Loucy (cell line): ENCODE results near the gene TOX2.

Experiments
- H2AFZ ChIP-seq: fragments of 200-600 bp; sonication (generic); 2 replicates; pipeline ENCODE4 v1.6.0; 2016; ENCODE audit warnings: antibody characterized with exemption, mild to moderate bottlenecking, low read length, moderate library complexity
- H3F3A ChIP-seq: fragments of 200-600 bp; 2 replicates; pipeline ENCODE4 v1.6.0; 2016; ENCODE audit warnings: antibody characterized with exemption, low read depth, mild to moderate bottlenecking
- H3K27me3 ChIP-seq: fragments of 200-600 bp; sonication (generic); 2 replicates; pipeline ENCODE4 v1.6.1; 2014; ENCODE audit warnings: low read length, mild to moderate bottlenecking; ENCODE audit not compliant: insufficient read depth, poor library complexity, severe bottlenecking
- H3K36me3 ChIP-seq: fragments of 200-600 bp; sonication (generic); 2 replicates; pipeline ENCODE4 v1.6.1; 2016; ENCODE audit warnings: low read length; ENCODE audit not compliant: insufficient read depth
- H3K4me1 ChIP-seq: fragments of 200-600 bp; sonication (generic); 2 replicates; pipeline ENCODE4 v1.5.1; 2014; ENCODE audit warnings: low read length, mild to moderate bottlenecking; ENCODE audit not compliant: insufficient read depth, poor library complexity, severe bottlenecking
- H3K4me2 ChIP-seq: fragments of 200-600 bp; sonication (generic); 2 replicates; pipeline ENCODE4 v1.6.0; 2014; ENCODE audit warnings: antibody characterized with exemption, low read length, low read depth, mild to moderate bottlenecking; ENCODE audit not compliant: poor library complexity, severe bottlenecking
- H3K4me3 ChIP-seq: fragments of 200-600 bp; sonication (generic); 2 replicates; pipeline ENCODE4 v1.5.1; 2014; ENCODE audit warnings: low read length, mild to moderate bottlenecking, mixed read lengths; ENCODE audit not compliant: poor library complexity, severe bottlenecking
- H3K79me2 ChIP-seq: fragments of 200-600 bp; sonication (generic); 2 replicates; pipeline ENCODE4 v1.6.1; 2014; ENCODE audit warnings: low read length; ENCODE audit not compliant: insufficient read depth
- H3K9ac ChIP-seq: fragments of 200-600 bp; sonication (generic); 2 replicates; pipeline ENCODE4 v1.6.0; 2014; ENCODE audit warnings: mild to moderate bottlenecking, low read depth, low read length, moderate library complexity; ENCODE audit not compliant: poor library complexity, severe bottlenecking
- H3K9me2 ChIP-seq: fragments of 200-600 bp; sonication (generic); replicated peaks from 2 replicates; pipeline ENCODE4 v1.6.1; 2016; ENCODE audit warnings: low read depth, low read length, mixed read lengths
- H3K9me3 ChIP-seq: fragments of 200-600 bp; sonication (generic); 2 replicates; pipeline ENCODE4 v1.6.1; 2014; ENCODE audit warnings: mild to moderate bottlenecking, antibody characterized with exemption, low read length, low read depth; ENCODE audit not compliant: insufficient read depth
- H4K20me1 ChIP-seq: fragments of 200-600 bp; sonication (generic); 2 replicates; pipeline ENCODE4 v1.6.0; 2014; ENCODE audit warnings: antibody characterized with exemption, low read length, mild to moderate bottlenecking; ENCODE audit not compliant: insufficient read depth, poor library complexity, severe bottlenecking
- CTCF ChIP-seq: fragments of 200-600 bp; sonication (generic); conservative IDR thresholded peaks from 2 replicates; pipeline ENCODE4 v1.5.1; 2014; ENCODE audit warnings: mild to moderate bottlenecking, antibody characterized with exemption, low read length
- EZH2phosphoT487 ChIP-seq: fragments of 200-600 bp; IDR thresholded peaks from 2 replicates; pipeline ENCODE4 v1.6.1; 2018; ENCODE audit warnings: antibody characterized with exemption, mild to moderate bottlenecking, moderate library complexity, borderline replicate concordance

TOX2 gene

GRCh38 chr20:44021186-44021585, 106.5 kb downstream of the TOX2 start:
- Histone ChIP-seq H3F3A (no peaks in the 10 kb centered on the region), H3K4me1 (peaks cover 24% of the 10 kb centered on the region), H4K20me1 (no peaks in the 10 kb centered on the region), H2AFZ (no peak overlapping the region), H3K4me2 (no peak overlapping the region), H3K79me2 (no peaks in the 10 kb centered on the region), H3K9me2 (no peaks in the 10 kb centered on the region), H3K36me3 (no peaks in the 10 kb centered on the region), H3K9me3 (no peaks in the 10 kb centered on the region), H3K9ac (no peak overlapping the region), H3K27me3 (no peaks in the 10 kb centered on the region), H3K4me3 (no peak overlapping the region)
- TF ChIP-seq EZH2phosphoT487 (no peak), CTCF (no peak)

DNA sequence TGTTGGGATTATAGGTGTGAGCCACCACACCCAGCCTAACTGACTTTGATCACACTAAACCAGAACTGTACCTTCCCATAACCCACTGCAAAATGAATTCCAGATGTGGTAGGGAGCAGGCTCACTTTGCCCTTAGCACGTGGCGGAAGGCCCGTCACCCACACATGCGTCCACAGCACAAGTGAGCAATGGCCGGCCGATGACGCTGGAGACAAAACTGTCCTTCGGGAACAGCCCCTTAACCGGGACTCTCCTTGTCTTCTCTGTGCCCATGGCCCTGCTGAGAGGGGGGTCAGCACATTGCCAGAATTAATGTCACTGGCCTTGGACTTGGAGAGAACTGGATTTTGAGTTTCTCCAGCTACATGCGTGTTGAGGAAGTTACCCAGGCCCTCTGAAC, 107.2 kb downstream of the TOX2 start:
- TF ChIP-seq EZH2phosphoT487 (no peak), CTCF (no peak)
- no peaks in the 10 kb centered on the region for H3K27me3 ChIP-seq
- H3K79me2 ChIP-seq, result no peaks in the 10 kb centered on the region

DNA sequence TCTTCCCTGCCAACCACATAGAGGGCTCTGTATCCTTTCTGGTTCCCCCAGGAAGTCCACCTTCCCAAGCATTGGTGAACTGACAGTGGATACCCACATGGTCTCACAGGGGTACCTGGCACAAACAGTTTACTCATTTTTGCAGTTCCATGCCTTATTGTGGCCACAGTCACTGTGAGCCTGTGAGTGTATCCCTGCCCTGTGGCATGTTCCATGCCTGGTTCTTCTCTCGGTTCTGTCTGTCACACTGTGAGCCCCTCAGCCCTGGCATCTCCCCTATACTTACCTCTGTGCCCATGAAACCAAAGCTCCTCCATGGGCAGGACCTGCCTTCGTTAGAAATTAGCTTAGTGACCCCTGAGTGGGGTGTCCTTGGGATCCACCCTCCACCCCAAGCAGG, 107.8 kb downstream of the TOX2 start:
- no peaks in the 10 kb centered on the region for H3K79me2 ChIP-seq
- H3K9me2 ChIP-seq, result no peaks in the 10 kb centered on the region
- no peaks in the 10 kb centered on the region for H3K9me3 ChIP-seq
- H3K9ac ChIP-seq, result no peak overlapping the region
- H2AFZ ChIP-seq, result no peak overlapping the region
- no peak overlapping the region for H3K4me2 ChIP-seq
- no peak overlapping the region for H3K4me3 ChIP-seq
- no peaks in the 10 kb centered on the region for H3K36me3 ChIP-seq
- no peaks in the 10 kb centered on the region for H4K20me1 ChIP-seq
- TF ChIP-seq CTCF (no peak), EZH2phosphoT487 (no peak)
- peaks cover 24% of the 10 kb centered on the region for H3K4me1 ChIP-seq
- no peaks in the 10 kb centered on the region for H3K27me3 ChIP-seq
- H3F3A ChIP-seq, result no peaks in the 10 kb centered on the region

More for the DNA sequence above, 107.2 kb downstream of the TOX2 start:
- Histone ChIP-seq H3K4me3 (no peak overlapping the region), H3K4me1 (peaks cover 24% of the 10 kb centered on the region), H3F3A (no peaks in the 10 kb centered on the region), H2AFZ (no peak overlapping the region), H4K20me1 (no peaks in the 10 kb centered on the region), H3K4me2 (no peak overlapping the region), H3K9ac (no peak overlapping the region), H3K9me3 (no peaks in the 10 kb centered on the region), H3K9me2 (no peaks in the 10 kb centered on the region), H3K36me3 (no peaks in the 10 kb centered on the region)
